Activated effector memory CD4-positive, alpha-beta T cell treated with Interleukin-2 at 50 U/mL for 16 hours (primary cell): ENCODE data around the gene ATP6V0A4.

Experiments used
- DNase-seq: peaks from one replicate; pipeline ENCODE4 v3.0.0-alpha.2; 2020

ATP6V0A4 gene

DNA sequence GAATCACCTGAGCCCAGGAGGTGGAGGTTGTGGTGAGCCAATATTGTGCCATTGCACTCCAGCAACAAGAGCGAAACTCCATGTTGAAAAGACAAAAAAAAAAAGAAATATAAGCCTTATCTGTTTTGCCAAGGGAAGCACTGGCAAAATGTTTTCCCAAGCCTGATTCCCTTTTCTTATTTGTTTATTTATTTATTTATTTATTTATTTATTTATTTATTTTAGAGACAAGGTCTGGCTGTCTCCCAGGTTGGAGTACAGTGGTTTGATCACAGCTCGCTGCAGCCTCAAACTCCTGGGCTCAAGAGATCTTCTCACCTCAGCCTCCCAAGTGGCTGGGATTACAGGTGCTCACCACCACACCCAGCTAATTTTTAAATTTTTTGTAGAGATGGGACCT is 141.0 kb downstream of the ATP6V0A4 start:
- no peak for DNase-seq
